Neural progenitor cell (in vitro differentiated cells): Measurements from ENCODE around the gene GSE1.

Experiments used
- EZH2 ChIP-seq: fragments of 200-600 bp; sonication (generic); IDR thresholded peaks from 2 replicates; pipeline ENCODE4 v1.6.1; 2017; ENCODE audit warnings: antibody characterized with exemption, mild to moderate bottlenecking, moderate library complexity
- EZH2phosphoT487 ChIP-seq: fragments of 200-600 bp; sonication (generic); IDR thresholded peaks from 2 replicates; pipeline ENCODE4 v1.6.1; 2017; ENCODE audit warnings: antibody characterized with exemption
- TF ChIP-seq, protein P1 (sequence below): fragments of 200-600 bp; sonication (generic); IDR thresholded peaks from 2 replicates; pipeline ENCODE4 v1.5.1; 2017; ENCODE audit warnings: antibody characterized with exemption, mild to moderate bottlenecking

DNA sequence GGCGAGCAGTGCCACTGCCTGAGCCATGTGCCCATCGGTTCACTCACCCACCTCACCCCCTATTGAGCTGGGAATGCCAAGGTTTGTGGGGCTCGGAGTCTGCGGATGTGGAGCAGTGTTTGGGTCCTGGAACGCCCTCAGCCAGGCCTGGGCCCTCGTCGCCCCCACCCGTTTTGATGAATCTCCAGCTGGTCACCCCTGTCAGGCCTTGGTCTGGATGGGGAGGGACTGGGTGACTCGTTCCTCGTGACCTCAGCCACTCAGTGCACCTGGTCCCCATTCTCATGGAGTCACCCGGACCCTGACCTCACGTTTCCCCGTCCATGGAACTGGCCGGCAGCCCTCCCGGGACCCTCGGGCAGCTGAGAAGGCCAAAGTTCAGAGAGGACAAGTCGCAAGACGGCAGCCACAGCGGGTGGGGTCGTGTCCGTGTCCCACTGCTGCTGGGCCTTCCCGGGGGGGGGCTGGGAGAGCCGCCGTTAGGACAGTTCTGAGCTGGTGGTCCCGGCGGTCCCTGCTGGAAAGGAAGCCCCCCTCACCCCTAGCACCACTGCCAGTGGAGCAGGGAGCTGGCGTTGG, 23.2 kb downstream of the GSE1 start:
- TF ChIP-seq, protein P1, sequence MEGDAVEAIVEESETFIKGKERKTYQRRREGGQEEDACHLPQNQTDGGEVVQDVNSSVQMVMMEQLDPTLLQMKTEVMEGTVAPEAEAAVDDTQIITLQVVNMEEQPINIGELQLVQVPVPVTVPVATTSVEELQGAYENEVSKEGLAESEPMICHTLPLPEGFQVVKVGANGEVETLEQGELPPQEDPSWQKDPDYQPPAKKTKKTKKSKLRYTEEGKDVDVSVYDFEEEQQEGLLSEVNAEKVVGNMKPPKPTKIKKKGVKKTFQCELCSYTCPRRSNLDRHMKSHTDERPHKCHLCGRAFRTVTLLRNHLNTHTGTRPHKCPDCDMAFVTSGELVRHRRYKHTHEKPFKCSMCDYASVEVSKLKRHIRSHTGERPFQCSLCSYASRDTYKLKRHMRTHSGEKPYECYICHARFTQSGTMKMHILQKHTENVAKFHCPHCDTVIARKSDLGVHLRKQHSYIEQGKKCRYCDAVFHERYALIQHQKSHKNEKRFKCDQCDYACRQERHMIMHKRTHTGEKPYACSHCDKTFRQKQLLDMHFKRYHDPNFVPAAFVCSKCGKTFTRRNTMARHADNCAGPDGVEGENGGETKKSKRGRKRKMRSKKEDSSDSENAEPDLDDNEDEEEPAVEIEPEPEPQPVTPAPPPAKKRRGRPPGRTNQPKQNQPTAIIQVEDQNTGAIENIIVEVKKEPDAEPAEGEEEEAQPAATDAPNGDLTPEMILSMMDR = no peak
- no peak for TF ChIP-seq EZH2
- TF ChIP-seq EZH2phosphoT487 = no peak
